ENCODE results near the gene CEP72. TPM values are rescaled to one million over a fixed set of nuclear protein-coding genes. Genes with fewer than 3 reads are reported as not detected.

CEP72 gene
- total and polyA plus RNA-seq, 2 experiments from 2014 or later, result 1.7 to 2.4 TPM

- H3K9ac ChIP-seq, result no peak overlapping the region
- no peaks in the 10 kb centered on the region for H4K20me1 ChIP-seq (ENCODE audit: insufficient read depth)
- peaks cover 19% of the 10 kb centered on the region for H3K79me2 ChIP-seq (ENCODE audit: insufficient read depth)
- H3K4me2 ChIP-seq (ENCODE audit: unreplicated experiment), result no peak overlapping the region
- no peaks in the 10 kb centered on the region for H3K36me3 ChIP-seq (ENCODE audit: low read depth)
- no peak for TF ChIP-seq EZH2 (IDR thresholded peaks at IDR 0.05; ENCODE audit: insufficient read depth, poor library complexity, severe bottlenecking)
- no peak for TF ChIP-seq EZH2phosphoT487 (IDR thresholded peaks at IDR 0.05; ENCODE audit: insufficient read depth, low read depth)
- no peak overlapping the region for H2AFZ ChIP-seq
- H3K27ac ChIP-seq, result no peak overlapping the region
- in situ Hi-C loops (cut with MboI), result no loop called here
- H3K4me1 ChIP-seq (ENCODE audit: insufficient read depth), result no peaks in the 10 kb centered on the region
- H3F3A ChIP-seq (ENCODE audit: insufficient read depth), result no peaks in the 10 kb centered on the region
- no peak for DNase-seq
- no peaks in the 10 kb centered on the region for H3K27me3 ChIP-seq (replicated peaks; ENCODE audit: insufficient read depth)
- WGBS, 2 experiments (ENCODE audit: low coverage in 1 of 2, low lambda C conversion rate in 2 of 2, missing lambda C conversion rate in 2 of 2), result 82 to 87% methylated on average over 9 of the region's 9 CpGs
- no peaks in the 10 kb centered on the region for H3K9me2 ChIP-seq (ENCODE audit: insufficient read depth)
- H3K4me3 ChIP-seq, result no peak overlapping the region
- H3K9me3 ChIP-seq (ENCODE audit: low read depth), result no peaks in the 10 kb centered on the region
Measured at GRCh38 chr5:610011-610743, 2.0 kb upstream of the CEP72 start.

- Histone ChIP-seq H3K4me1 (ENCODE audit: insufficient read depth) (no peaks in the 10 kb centered on the region), H3K27me3 (replicated peaks; ENCODE audit: insufficient read depth) (no peaks in the 10 kb centered on the region), H3K9me3 (ENCODE audit: low read depth) (no peaks in the 10 kb centered on the region), H3K27ac (no peak overlapping the region), H4K20me1 (ENCODE audit: insufficient read depth) (no peaks in the 10 kb centered on the region), H3K79me2 (ENCODE audit: insufficient read depth) (peaks cover 28% of the 10 kb centered on the region), H3F3A (ENCODE audit: insufficient read depth) (no peaks in the 10 kb centered on the region), H3K9me2 (ENCODE audit: insufficient read depth) (no peaks in the 10 kb centered on the region), H2AFZ (peak overlapping the region; percentile 70), H3K36me3 (ENCODE audit: low read depth) (no peaks in the 10 kb centered on the region), H3K4me3 (peak overlapping the region; percentile 77), H3K4me2 (ENCODE audit: unreplicated experiment) (peak overlapping the region; percentile 77), H3K9ac (peak overlapping the region; percentile 79)
- in situ Hi-C loops (cut with MboI), result no loop called here
- no peak for DNase-seq
- TF ChIP-seq EZH2 (IDR thresholded peaks at IDR 0.05; ENCODE audit: insufficient read depth, poor library complexity, severe bottlenecking) (no peak), EZH2phosphoT487 (IDR thresholded peaks at IDR 0.05; ENCODE audit: insufficient read depth, low read depth) (no peak)
- 34% methylated on average over 11 of the region's 11 CpGs for WGBS, 2 experiments (ENCODE audit: low coverage in 1 of 2, low lambda C conversion rate in 2 of 2, missing lambda C conversion rate in 2 of 2)
Measured at GRCh38 chr5:610744-611730, 1.1 kb upstream of the CEP72 start.

- 23 to 39% methylated on average over 16 to 28 of the region's 49 CpGs for WGBS, 2 experiments (ENCODE audit: low coverage in 1 of 2, low lambda C conversion rate in 2 of 2, missing lambda C conversion rate in 2 of 2)
- Histone ChIP-seq H3K27ac (no peak overlapping the region), H3K9me2 (ENCODE audit: insufficient read depth) (no peaks in the 10 kb centered on the region), H4K20me1 (ENCODE audit: insufficient read depth) (no peaks in the 10 kb centered on the region), H3K9ac (peak overlapping the region; percentile 79), H3K4me3 (peak overlapping the region; percentile 77), H3K36me3 (ENCODE audit: low read depth) (no peaks in the 10 kb centered on the region), H3K27me3 (replicated peaks; ENCODE audit: insufficient read depth) (no peaks in the 10 kb centered on the region), H3F3A (ENCODE audit: insufficient read depth) (no peaks in the 10 kb centered on the region), H3K9me3 (ENCODE audit: low read depth) (no peaks in the 10 kb centered on the region), H3K79me2 (ENCODE audit: insufficient read depth) (peaks cover 34% of the 10 kb centered on the region), H2AFZ (peak overlapping the region; percentile 87), H3K4me2 (ENCODE audit: unreplicated experiment) (peak overlapping the region; percentile 90), H3K4me1 (ENCODE audit: insufficient read depth) (no peaks in the 10 kb centered on the region)
- no peak for TF ChIP-seq EZH2phosphoT487 (IDR thresholded peaks at IDR 0.05; ENCODE audit: insufficient read depth, low read depth)
- no peak for TF ChIP-seq EZH2 (IDR thresholded peaks at IDR 0.05; ENCODE audit: insufficient read depth, poor library complexity, severe bottlenecking)
- in situ Hi-C loops (cut with MboI), result no loop called here
- peak; percentile 57 for DNase-seq
Measured at GRCh38 chr5:612498-613424, 621 bp downstream of the CEP72 start.

All from GM23248 (cell line).